ENCODE measurements around the gene GUCY2C.
"Not testable (repeated sequence)": the region's sequence is repeated elsewhere in the genome, so short reads cannot be mapped to it uniquely, and the experiment has no call there.

The GUCY2C gene

GRCh38 chr12:14689144-14689543 is 7.3 kb downstream of the GUCY2C start:
- TF ChIP-seq GLIS3 (CRISPR knock-in tag; IDR thresholded peaks at IDR 0.05) (no peak), SNAI2 (CRISPR knock-in tag; IDR thresholded peaks at IDR 0.05) (no peak), ZFP3 (CRISPR knock-in tag; IDR thresholded peaks at IDR 0.05) (no peak), TOX (CRISPR knock-in tag; IDR thresholded peaks at IDR 0.05; ENCODE audit: borderline replicate concordance) (no peak), OSR1 (CRISPR knock-in tag; IDR thresholded peaks at IDR 0.05) (no peak), ZNF70 (CRISPR knock-in tag; IDR thresholded peaks at IDR 0.05) (no peak), ESRRG (CRISPR knock-in tag; IDR thresholded peaks at IDR 0.05) (no peak), ISL1 (CRISPR knock-in tag; IDR thresholded peaks at IDR 0.05) (no peak), ZFP30 (CRISPR knock-in tag; IDR thresholded peaks at IDR 0.05) (no peak)
- TF ChIP-seq, protein P1, sequence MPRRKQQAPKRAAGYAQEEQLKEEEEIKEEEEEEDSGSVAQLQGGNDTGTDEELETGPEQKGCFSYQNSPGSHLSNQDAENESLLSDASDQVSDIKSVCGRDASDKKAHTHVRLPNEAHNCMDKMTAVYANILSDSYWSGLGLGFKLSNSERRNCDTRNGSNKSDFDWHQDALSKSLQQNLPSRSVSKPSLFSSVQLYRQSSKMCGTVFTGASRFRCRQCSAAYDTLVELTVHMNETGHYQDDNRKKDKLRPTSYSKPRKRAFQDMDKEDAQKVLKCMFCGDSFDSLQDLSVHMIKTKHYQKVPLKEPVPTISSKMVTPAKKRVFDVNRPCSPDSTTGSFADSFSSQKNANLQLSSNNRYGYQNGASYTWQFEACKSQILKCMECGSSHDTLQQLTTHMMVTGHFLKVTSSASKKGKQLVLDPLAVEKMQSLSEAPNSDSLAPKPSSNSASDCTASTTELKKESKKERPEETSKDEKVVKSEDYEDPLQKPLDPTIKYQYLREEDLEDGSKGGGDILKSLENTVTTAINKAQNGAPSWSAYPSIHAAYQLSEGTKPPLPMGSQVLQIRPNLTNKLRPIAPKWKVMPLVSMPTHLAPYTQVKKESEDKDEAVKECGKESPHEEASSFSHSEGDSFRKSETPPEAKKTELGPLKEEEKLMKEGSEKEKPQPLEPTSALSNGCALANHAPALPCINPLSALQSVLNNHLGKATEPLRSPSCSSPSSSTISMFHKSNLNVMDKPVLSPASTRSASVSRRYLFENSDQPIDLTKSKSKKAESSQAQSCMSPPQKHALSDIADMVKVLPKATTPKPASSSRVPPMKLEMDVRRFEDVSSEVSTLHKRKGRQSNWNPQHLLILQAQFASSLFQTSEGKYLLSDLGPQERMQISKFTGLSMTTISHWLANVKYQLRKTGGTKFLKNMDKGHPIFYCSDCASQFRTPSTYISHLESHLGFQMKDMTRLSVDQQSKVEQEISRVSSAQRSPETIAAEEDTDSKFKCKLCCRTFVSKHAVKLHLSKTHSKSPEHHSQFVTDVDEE (CRISPR knock-in tag; IDR thresholded peaks at IDR 0.05): no peak
- TF ChIP-seq, protein P2, sequence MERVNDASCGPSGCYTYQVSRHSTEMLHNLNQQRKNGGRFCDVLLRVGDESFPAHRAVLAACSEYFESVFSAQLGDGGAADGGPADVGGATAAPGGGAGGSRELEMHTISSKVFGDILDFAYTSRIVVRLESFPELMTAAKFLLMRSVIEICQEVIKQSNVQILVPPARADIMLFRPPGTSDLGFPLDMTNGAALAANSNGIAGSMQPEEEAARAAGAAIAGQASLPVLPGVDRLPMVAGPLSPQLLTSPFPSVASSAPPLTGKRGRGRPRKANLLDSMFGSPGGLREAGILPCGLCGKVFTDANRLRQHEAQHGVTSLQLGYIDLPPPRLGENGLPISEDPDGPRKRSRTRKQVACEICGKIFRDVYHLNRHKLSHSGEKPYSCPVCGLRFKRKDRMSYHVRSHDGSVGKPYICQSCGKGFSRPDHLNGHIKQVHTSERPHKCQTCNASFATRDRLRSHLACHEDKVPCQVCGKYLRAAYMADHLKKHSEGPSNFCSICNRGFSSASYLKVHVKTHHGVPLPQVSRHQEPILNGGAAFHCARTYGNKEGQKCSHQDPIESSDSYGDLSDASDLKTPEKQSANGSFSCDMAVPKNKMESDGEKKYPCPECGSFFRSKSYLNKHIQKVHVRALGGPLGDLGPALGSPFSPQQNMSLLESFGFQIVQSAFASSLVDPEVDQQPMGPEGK (CRISPR knock-in tag; IDR thresholded peaks at IDR 0.05; ENCODE audit: borderline replicate concordance): no peak
- ATAC-seq: no peak

DNA sequence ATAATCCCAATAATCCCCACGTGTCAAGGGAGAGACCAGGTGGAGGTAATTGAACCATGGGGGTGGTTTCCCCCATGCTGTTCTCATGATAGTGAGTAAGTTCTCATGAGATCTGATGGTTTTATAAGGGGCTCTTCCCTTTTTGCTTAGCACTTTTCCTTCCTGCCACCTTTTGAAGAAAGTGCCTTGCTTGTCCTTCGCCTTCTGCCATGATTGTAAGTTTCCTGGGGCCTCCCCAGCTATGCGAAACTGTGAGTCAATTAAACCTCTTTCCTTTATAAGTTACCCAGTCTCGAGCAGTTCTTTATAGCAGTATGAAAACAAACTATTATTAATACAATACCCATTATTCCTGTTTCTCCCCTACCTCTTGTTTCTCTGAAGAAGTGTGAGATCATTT is 14.2 kb downstream of the GUCY2C start:
- ATAC-seq: not testable (repeated sequence)

GRCh38 chr12:14681625-14682024 is 14.8 kb downstream of the GUCY2C start:
- ATAC-seq: no peak
- TF ChIP-seq CREB5 (CRISPR knock-in tag; IDR thresholded peaks at IDR 0.05; ENCODE audit: low read depth): no peak
- TF ChIP-seq PPARA (CRISPR knock-in tag; IDR thresholded peaks at IDR 0.05; ENCODE audit: borderline replicate concordance): no peak
- TF ChIP-seq GLIS3 (CRISPR knock-in tag; IDR thresholded peaks at IDR 0.05): no peak
- TF ChIP-seq ISL1 (CRISPR knock-in tag; IDR thresholded peaks at IDR 0.05): no peak
- no peak for TF ChIP-seq ZNF565 (CRISPR knock-in tag; conservative IDR thresholded peaks at IDR 0.05; ENCODE audit: low read depth)
- no peak for TF ChIP-seq ZFP3 (CRISPR knock-in tag; IDR thresholded peaks at IDR 0.05)
- TF ChIP-seq, protein P1 (CRISPR knock-in tag; IDR thresholded peaks at IDR 0.05): no peak
- no peak for TF ChIP-seq TOX (CRISPR knock-in tag; IDR thresholded peaks at IDR 0.05; ENCODE audit: borderline replicate concordance)
- TF ChIP-seq SNAI2 (CRISPR knock-in tag; IDR thresholded peaks at IDR 0.05): no peak
- TF ChIP-seq, protein P3, sequence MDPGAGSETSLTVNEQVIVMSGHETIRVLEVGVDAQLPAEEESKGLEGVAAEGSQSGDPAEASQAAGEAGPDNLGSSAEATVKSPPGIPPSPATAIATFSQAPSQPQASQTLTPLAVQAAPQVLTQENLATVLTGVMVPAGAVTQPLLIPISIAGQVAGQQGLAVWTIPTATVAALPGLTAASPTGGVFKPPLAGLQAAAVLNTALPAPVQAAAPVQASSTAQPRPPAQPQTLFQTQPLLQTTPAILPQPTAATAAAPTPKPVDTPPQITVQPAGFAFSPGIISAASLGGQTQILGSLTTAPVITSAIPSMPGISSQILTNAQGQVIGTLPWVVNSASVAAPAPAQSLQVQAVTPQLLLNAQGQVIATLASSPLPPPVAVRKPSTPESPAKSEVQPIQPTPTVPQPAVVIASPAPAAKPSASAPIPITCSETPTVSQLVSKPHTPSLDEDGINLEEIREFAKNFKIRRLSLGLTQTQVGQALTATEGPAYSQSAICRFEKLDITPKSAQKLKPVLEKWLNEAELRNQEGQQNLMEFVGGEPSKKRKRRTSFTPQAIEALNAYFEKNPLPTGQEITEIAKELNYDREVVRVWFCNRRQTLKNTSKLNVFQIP (CRISPR knock-in tag; IDR thresholded peaks at IDR 0.05; ENCODE audit: borderline replicate concordance, low read depth): no peak

GRCh38 chr12:14681190-14681589 is 15.2 kb downstream of the GUCY2C start:
- no peak for ATAC-seq
- TF ChIP-seq TOX (CRISPR knock-in tag; IDR thresholded peaks at IDR 0.05; ENCODE audit: borderline replicate concordance): no peak
- TF ChIP-seq ZFP3 (CRISPR knock-in tag; IDR thresholded peaks at IDR 0.05): no peak
